ENCODE data around the gene GRK6.

GRK6 gene

DNA sequence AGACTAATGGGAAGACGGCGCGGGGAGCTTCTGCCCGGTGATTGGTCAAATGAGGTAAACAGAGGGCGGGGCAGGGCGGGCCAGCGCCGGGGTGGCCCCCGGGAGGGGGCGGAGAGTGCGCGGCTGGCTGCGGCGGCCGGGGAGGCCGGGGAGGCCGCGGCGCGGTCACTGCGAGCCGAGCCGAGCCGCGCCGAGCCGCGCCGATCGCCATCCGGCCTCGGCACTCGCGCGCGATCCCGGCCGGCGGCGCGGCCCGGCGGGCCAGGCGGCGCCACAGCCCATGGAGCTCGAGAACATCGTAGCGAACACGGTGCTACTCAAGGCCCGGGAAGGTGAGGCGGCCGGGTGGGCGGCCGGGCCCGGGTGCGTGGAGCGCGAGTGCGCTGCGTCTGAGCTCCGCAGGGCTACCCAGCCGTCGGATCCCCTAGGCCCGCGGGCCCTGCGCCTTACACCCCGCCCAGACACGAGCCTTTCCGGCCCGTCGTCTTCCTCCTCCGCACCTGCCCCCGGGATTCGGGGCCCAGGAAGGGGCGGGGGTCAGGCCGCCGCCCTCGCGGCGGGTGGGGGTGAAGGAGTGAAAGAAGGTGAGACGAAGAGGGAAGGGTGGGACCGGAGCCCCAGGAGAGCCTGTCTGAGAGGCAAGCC, at the start of gene GRK6:
TSS of gene GRK6 (plus strand) at position 111 of the 645 bp plus-strand sequence. CDS start at position 281, 170 bp downstream.
- peak in 3 of 56 donors; percentile 42 to 59 (median 50) for DNase-seq

DNA sequence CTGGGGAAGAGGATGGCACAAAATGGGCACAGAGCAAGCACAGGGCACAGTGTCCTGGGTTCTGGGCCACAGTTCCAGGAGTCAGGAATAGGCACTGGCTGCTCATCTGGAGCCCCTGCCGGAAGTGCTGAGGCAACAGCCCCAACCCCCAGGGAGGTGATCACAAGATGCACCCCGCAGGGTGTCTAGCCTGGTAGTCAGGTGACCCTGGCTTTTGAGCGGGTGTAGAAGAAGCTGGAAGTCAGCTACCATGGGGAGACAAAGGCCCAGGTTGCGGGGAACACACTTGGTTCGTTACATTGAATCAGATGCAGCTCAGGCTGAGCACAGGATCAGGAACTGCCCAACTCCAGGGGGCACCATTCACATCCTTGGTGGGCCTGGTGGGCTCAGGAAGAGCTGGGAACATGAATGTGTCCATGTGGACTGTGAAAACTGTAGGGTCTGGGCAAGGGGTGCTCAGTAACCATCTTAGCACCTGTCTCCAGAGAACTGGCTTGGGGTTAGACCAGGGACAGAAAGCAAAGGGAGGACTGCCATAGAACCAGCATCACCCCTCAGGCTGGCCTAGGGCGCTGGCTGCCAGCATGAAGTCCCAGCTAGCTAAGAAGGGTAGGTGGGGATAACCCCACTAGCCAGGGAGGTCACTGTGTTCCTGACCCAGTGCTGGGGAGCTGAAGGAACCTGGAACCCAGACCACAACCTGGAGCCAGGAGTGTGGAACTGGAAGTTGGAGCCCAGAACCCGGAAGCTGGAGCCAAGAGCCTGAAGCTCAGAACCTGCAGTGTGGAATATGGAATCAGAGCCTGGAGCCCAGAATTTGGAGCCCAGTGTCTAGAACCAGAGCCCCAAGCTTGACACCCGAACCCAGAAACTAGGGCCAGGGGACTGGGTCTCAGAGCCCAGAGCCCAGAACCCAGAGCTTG, 48.4 kb upstream of the GRK6 start:
- no peak for DNase-seq

GRCh38 chr5:177378884-177379883, 47.3 kb upstream of the GRK6 start:
- peak in 2 of 56 donors; percentile 19 to 27 for DNase-seq

GRCh38 chr5:177380805-177381126, 45.7 kb upstream of the GRK6 start:
- DNase-seq: no peak

- DNase-seq: peak in 10 of 56 donors; percentile 13 to 55 (median 26)
Observed at GRCh38 chr5:177382423-177383029, 44.0 kb upstream of the GRK6 start.

GRCh38 chr5:177383181-177383580, 43.3 kb upstream of the GRK6 start:
- no peak for DNase-seq

DNA sequence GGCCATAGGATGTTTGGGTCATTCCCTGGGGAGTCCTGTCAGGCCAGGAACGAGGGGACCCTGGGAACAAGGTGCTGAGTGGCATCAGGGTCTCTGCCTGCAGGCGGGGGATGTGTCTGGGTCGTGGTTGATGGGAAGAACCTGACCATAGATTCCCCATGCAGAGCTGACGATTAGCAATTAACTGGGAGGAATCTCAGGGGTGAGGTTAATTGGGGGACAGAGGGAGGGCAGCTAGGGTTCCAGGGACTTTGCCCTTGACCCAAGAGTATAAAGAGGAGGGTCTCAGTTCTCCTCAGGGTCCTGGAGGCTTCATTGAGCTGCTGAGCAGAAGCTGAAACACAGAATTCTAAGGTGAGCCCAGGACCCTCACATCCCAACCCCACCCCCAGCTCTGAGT, 42.3 kb upstream of the GRK6 start, which contains the start of gene SLC34A1:
TSS of gene SLC34A1 (plus strand) at position 301 of the 400 bp plus-strand sequence. CDS start 1,308 bp downstream, outside the sequence.
- DNase-seq: no peak

DNA sequence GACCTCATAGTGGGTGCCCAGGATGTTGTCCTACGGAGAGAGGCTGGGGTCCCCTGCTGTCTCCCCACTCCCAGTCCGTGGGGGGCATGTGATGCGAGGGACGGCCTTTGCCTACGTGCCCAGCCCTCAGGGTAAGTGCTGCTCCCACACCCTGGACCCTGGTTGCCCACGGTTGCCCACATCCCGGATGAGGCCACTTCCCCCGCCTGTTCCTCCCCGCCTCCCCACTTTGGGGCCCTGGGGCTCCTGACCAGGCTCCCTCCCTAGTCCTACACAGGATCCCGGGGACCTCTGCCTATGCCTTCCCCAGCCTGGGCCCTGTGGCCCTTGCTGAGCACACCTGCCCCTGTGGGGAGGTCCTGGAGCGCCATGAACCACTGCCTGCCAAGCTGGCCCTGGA, 40.8 kb upstream of the GRK6 start:
- DNase-seq: no peak

- no peak for DNase-seq
Observed at GRCh38 chr5:177386542-177386941, 39.9 kb upstream of the GRK6 start.

DNA sequence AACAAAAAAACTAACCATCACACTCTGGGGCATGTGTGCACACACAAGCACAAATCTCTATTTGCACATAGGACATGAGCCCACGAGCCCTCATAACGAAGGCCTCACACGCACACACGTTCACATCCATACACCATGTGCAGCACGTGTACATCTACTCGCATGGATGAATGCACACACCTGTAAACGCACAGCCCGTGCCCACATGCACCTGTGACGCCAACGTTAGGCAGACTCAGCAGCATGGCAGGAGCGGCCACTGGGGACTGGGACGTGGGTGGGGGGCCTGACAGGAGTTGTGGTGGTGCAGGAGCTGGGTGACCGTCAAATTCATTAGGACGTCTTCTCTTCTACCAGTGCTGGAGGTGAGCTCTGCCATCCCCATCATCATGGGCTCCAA, 39.1 kb upstream of the GRK6 start:
- DNase-seq: no peak

DNA sequence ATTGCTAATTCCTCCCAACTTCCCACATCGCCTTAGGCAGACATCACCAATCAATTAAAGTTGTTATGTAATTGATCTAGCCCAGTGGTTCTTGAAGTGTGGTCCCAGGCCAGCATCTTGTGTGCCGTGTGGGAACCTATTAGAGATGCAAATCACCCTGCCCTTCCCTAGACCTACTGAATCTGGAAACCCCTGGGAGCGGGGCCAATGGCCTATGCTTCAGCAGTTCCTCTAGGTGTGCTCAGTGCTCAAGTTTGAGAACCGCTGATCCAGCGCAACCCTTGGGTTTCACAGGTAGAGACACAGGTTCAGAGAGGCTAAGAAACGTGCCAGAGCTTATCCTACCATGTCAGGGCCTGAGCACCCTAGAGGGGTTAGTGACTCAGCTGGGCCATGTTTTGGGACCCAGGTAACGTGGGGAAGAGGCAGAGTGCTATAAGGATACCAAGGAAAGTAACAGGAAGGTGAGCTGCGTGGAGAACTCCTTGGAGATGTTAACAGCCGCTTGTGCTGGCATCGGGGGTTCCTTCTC, 37.9 kb upstream of the GRK6 start:
- no peak for DNase-seq

DNA sequence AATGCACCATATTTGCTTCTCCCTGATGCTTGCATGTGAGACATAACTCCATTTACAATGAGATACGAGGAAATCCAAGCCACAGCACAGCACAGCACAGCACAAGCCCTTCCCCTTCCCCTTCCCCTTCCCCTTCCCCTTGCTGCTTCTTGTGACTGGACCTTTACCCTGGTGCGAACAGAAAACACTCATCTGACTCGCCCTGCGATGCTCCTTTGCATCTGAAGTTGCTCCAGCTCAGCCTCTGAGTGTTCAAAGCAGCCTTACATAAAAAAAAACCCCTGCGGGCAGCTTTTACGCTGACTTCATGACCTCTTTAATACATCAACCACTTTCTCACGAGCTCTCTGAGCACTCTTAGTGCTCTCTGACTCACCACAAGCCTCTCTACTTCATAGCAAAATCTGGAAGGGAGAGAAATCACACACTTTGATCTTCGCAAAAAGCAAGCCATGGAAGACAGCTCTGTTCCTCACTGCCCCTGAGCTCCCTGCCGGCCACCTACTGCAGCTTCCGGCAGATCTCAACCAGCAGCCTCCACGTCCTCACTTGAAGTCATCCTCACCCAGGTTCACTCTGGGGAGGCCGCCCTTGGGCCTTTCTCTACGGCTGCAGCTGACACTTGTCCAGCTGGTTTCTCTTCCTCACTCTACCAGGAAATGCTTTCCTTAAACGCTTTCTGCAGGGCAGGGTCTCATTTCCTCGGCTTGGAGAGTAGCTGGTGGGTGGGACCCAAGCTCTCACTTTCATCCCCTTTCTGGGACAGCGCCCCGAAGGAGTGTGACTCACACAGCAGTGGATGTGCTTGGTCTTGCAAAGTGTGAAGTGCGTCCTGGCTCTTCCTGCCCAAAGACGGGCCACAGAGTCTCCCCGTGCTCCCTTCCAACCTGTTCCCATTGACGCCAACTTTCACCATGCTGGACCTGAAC, 37.0 kb upstream of the GRK6 start:
- no peak for DNase-seq

DNA sequence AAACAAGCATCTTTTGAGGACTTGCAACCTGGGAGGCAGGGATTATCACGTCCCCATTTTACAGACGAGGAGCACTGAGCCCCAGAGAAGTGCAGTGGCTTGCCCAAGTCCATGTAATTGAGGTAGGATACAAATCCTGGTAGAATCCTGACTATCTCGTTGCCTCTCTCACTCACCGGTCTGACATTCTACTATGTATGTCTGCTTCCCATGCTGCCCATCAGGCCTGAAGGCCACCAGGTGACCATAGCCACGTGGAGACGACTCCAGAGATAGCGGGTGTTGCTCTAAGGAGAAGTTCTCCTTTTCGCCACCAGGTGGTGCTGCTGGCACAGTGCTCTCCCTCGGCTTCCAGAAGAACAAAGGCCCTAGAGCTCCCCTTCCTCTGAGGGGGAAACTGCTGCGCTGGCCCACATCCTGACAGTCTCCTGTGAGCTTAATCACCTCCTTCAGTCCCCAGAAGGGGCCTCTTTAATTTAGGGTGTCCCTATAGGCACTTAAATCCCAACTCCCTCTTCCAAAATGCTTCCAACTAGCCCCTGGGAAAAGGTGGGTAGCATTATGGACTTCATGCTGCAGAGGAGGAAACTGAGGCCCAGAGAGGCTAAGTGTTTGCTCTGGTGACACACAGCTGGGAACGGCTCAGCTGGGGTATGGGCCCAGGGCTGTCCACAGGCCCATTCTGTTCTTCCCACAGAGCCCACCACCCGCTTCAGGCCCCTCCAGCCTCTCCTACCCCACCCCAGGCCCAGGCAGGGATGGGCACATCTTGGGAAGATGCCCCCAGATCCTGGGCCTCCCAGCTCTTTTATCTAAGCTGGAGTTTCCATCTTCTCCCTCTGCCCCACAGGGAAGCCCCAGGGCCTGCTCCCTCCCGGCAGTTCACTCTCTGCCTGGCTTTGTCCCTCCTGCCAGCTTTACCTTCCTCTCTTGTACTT, 35.8 kb upstream of the GRK6 start:
- DNase-seq: peak in 50 of 56 donors; percentile 9 to 86 (median 57)

DNA sequence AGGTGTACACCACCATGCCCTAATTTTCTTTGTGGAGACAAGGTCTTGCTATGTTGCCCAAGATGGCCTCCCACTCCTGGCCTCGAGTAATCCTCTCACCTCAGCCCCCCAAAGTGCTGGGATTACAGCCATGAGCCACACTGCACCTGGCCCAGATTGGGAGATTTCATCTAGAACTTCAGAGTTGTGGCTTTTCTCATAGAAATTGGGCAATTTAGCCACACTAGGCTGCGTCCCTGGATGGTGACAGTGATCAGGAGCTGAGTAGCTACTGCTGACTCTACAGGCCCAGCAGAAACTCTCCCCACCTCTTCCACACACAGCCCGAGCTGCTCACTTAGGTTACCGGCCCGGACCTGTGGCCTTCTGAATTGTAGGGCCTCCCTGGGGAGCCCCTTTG, 33.7 kb upstream of the GRK6 start:
- no peak for DNase-seq

- no peak for DNase-seq
Observed at GRCh38 chr5:177393206-177393765, 33.2 kb upstream of the GRK6 start.

DNA sequence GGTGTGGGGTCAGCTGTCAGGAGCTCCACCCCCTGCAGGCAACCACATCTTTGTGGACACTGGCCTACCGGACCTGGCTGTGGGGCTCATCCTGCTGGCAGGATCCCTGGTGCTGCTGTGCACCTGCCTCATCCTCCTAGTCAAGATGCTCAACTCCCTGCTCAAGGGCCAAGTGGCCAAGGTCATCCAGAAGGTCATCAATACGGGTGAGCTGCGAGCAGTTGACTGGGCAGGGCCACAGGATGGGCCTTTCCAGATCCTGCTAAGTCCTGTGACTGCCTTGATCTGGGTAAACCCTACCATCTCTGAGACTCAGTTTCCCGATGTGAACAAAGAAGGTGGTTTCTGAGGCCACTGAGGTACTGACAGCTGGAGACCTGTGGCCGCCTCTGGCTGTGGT, 32.5 kb upstream of the GRK6 start:
- DNase-seq: no peak

GRCh38 chr5:177396078-177396477, 30.4 kb upstream of the GRK6 start:
- no peak for DNase-seq

GRCh38 chr5:177396807-177397206, 29.7 kb upstream of the GRK6 start:
- no peak for DNase-seq
